Activated naive CD8-positive, alpha-beta T cell treated with anti-CD3 and anti-CD28 coated beads, Interleukin-2, amount 10 ng/mL, durations not matched to agents 7 days and 5 days (primary cell): ENCODE measurements around the gene FOXO3B. TPM values are rescaled to one million over a fixed set of nuclear protein-coding genes. Genes with fewer than 3 reads are reported as not detected.
"Not testable (repeated sequence)": the region's sequence is repeated elsewhere in the genome, so short reads cannot be mapped to it uniquely, and the experiment has no call there.

Experiments used
- ATAC-seq: fragments of 150-1000 bp; cut with Tn5 transposase; one replicate; pipeline ENCODE4 v1.10.0; 2021; ENCODE audit warnings: low read depth, moderate library complexity
- POLR2A ChIA-PET: fragments of 350-600 bp; sonication (Branson Sonifier 250); formaldehyde crosslinking; loops from one replicate; lab custom pipeline; 2021; ENCODE audit warnings: antibody characterized with exemption; lab: Charles Lee
- DNase-seq: peaks from one replicate; pipeline ENCODE4 v3.0.0; 2021
- H3K27ac Mint-ChIP-seq: one replicate; pipeline ENCODE4 v1.8.0; 2022; ENCODE audit warnings: mild to moderate bottlenecking, mixed read lengths
- H3K27me3 Mint-ChIP-seq: one replicate; pipeline ENCODE4 v1.8.0; 2022; ENCODE audit warnings: mild to moderate bottlenecking, moderate library complexity, mixed read lengths
- H3K36me3 Mint-ChIP-seq: one replicate; pipeline ENCODE4 v1.8.0; 2021; ENCODE audit warnings: mild to moderate bottlenecking, mixed read lengths
- H3K4me1 Mint-ChIP-seq: one replicate; pipeline ENCODE4 v1.8.0; 2021; ENCODE audit warnings: mixed read lengths
- H3K4me3 Mint-ChIP-seq: one replicate; pipeline ENCODE4 v1.8.0; 2022; ENCODE audit warnings: mild to moderate bottlenecking, moderate library complexity, mixed read lengths
- H3K9me3 Mint-ChIP-seq: one replicate; pipeline ENCODE4 v1.8.0; 2021; ENCODE audit warnings: mixed read lengths
- total RNA-seq, 2 experiments: library from RNA; stranded (reverse); gene quantifications; one replicate each; pipeline ENCODE4 v1.2.3, GENCODE V29; 2021

FOXO3B gene
- total RNA-seq, result 1 to 10 TPM; 4.2 to 4.8 TPM

DNA sequence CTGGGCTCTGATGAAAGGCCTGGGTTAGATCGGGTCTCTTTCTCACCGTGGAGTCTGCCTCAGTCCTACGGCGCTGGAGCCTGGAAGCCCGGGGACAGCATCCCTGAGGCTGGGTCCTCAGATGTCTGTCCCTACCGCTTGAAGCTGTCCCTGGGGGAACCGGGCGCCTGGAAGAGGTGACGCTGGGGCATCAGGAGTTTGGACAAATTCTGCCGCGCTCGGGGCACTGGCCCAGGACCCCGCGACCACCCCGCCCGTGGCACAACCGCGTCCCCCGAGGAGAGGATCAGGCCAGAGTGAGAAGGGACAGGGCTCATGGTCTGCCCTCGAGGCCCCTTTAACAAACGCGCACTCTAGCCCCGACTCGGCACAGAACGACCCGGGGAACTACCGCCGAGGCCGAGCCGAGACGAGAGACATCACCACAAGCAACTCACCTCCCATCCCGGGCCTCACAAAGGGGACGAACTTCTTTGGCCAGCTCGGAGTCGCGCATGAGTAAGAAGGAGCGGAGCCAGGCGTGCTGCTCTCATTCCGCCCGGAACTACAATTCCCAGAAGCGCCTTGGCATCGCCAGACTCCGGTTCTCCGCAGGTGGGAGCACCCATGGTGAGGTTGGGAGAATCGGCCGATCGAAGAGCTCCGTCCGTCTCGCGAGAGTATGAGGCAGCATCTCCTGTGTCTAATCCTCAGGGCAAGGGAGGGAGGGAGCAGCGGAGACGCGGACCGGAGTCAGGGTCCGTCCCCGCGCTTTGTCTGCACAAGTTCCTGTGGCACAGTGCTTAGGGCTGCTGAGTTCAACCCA, at the start of gene FOXO3B:
Gene FOXO3B (minus strand): TSS at position 548 of the 805 bp plus-strand sequence. CDS start 663 bp downstream, outside the sequence.
- POLR2A ChIA-PET, H3K4me1 Mint-ChIP-seq, H3K9me3 Mint-ChIP-seq, H3K27me3 Mint-ChIP-seq: not testable (repeated sequence)
- Mint-ChIP-seq H3K27ac (peak within 1 kb of the TSS; percentile 63), H3K4me3 (peak within 1 kb of the TSS; percentile 88), H3K36me3 (peaks cover 11% of the 10 kb centered on the region)
- peak; percentile 68 for DNase-seq
- peak; percentile 96 for ATAC-seq

DNA sequence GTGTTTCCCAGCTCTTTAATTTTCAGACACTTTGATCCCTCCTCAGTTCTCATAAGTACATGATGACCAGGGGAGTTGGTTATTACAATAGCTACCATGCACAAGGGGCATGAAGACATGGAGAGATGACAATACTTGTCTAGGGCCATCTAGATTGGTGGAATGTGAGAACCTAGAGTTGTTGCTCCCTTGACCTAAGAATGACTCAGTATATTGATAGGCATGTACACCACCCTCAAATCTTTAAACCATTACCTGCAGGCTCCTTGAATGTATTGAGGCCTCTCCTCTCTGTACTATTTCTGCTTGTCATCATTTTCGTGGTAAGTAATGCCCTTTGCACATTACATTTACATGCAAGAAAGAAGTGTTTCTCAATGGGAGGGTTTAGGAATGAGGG, 41.4 kb upstream of the FOXO3B start:
- DNase-seq, POLR2A ChIA-PET, H3K9me3 Mint-ChIP-seq, H3K4me3 Mint-ChIP-seq, H3K27me3 Mint-ChIP-seq, H3K36me3 Mint-ChIP-seq, ATAC-seq, H3K27ac Mint-ChIP-seq, H3K4me1 Mint-ChIP-seq: not testable (repeated sequence)

DNA sequence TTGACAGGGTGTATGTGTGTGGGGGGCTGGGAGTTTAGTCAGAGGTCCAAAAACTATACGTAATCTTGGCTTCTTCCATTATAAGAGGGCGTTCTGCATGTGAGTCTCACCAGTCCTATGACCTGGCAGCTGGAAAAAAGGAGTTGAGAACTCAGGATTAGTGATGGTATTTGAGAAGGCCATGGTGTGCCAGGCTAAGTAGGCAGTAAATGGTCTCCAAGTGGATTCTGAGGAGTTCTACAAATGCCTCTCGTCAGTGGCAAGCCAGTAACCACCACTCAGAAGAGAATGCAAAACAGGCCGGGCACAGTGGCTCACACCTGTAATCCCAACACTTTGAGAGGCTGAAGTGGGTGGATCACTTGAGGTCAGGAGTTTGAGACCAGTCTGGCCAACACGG, 40.5 kb upstream of the FOXO3B start:
- ATAC-seq, H3K36me3 Mint-ChIP-seq, H3K4me1 Mint-ChIP-seq: not testable (repeated sequence)

DNA sequence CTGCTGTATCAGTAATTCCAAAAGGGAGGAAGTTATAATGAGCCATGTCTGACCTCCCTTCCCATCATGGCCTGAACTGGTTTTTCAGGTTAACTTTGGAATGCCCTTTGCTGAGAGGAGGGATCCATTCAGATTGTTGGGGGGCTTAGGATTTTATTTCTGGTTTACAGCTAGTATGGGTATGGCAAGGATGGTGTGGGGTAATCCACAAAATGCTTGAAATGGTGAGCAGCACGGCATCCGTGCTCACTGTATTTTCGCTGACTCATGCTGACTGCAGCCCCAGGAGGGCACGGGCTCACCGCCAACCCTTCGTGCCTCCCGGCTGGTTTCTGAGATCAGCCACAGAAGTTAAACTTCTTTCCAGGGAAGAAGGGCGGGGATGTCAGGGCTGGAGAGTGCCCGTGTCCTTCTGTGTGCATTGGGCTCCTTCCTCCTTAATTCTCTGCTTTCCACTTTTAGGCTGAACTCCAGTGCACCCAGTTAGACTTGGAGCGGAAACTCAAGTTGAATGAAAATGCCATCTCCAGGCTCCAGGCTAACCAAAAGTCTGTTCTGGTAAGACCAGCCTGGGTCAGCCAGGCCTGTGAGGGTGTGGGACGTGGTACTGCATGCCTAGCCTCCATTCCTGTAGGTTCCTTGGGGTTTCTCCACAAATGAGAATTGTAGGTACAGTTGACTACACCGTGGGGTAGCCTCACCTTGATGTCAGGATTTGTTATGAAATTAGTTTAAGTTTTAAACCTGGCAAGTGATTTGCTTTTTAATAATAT, 39.8 kb upstream of the FOXO3B start:
- not testable (repeated sequence) for H3K9me3 Mint-ChIP-seq, DNase-seq, H3K4me3 Mint-ChIP-seq

More for the DNA sequence above, 40.5 kb upstream of the FOXO3B start:
- POLR2A ChIA-PET, H3K27me3 Mint-ChIP-seq, H3K9me3 Mint-ChIP-seq, DNase-seq, H3K4me3 Mint-ChIP-seq, H3K27ac Mint-ChIP-seq: not testable (repeated sequence)

DNA sequence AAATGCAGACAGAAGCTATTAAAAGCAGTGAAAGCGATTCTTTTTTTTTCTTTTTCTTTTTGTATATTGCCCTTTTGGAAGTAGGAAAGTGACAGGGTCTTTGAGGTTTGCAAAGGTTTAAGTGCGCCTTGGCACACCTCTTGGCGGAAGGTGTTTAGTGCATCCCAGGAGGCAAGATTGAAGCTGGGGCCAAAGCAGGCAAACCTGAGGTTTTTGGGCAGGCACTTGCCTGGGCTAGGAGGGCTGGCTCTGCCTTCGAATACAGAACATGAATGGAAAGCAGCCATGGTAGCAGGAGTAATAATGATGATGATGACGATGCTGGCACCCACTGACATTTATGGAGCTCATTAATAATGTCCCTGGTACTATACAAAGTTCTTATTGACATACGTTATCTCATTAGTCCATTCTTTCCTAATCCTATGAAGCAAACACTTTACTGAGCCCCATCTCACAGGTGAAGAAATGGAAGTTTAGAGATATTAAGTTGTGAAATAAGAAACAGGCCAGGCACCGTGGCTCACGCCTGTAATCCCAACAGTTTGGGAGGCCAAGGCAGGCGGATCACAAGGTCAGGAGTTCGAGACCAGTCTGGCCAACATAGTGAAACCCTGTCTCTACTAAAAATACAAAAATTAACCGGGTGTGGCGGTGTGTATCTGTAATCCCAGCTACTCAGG, 37.5 kb upstream of the FOXO3B start:
- DNase-seq, POLR2A ChIA-PET, H3K36me3 Mint-ChIP-seq, H3K4me3 Mint-ChIP-seq, H3K27me3 Mint-ChIP-seq, ATAC-seq, H3K27ac Mint-ChIP-seq, H3K9me3 Mint-ChIP-seq, H3K4me1 Mint-ChIP-seq: not testable (repeated sequence)

More for the DNA sequence above, 39.8 kb upstream of the FOXO3B start:
- H3K4me1 Mint-ChIP-seq, H3K27me3 Mint-ChIP-seq, POLR2A ChIA-PET, H3K27ac Mint-ChIP-seq, H3K36me3 Mint-ChIP-seq, ATAC-seq: not testable (repeated sequence)

- H3K4me1 Mint-ChIP-seq, H3K36me3 Mint-ChIP-seq, H3K27me3 Mint-ChIP-seq, ATAC-seq, H3K9me3 Mint-ChIP-seq, DNase-seq, H3K27ac Mint-ChIP-seq, POLR2A ChIA-PET, H3K4me3 Mint-ChIP-seq: not testable (repeated sequence)
Measured at GRCh38 chr17:18718643-18719427, 36.7 kb upstream of the FOXO3B start.

GRCh38 chr17:18712354-18712999, 30.4 kb upstream of the FOXO3B start:
- DNase-seq, result peak; percentile 55
- H3K27ac Mint-ChIP-seq, POLR2A ChIA-PET, H3K36me3 Mint-ChIP-seq, H3K27me3 Mint-ChIP-seq, H3K9me3 Mint-ChIP-seq, H3K4me3 Mint-ChIP-seq, H3K4me1 Mint-ChIP-seq: not testable (repeated sequence)
- ATAC-seq, result peak; percentile 45

GRCh38 chr17:18708215-18708614, 26.1 kb upstream of the FOXO3B start:
- H3K27ac Mint-ChIP-seq, H3K4me1 Mint-ChIP-seq, H3K27me3 Mint-ChIP-seq, ATAC-seq, H3K36me3 Mint-ChIP-seq, POLR2A ChIA-PET, H3K4me3 Mint-ChIP-seq, DNase-seq, H3K9me3 Mint-ChIP-seq: not testable (repeated sequence)

GRCh38 chr17:18705955-18706354, 23.8 kb upstream of the FOXO3B start:
- H3K4me3 Mint-ChIP-seq, POLR2A ChIA-PET, H3K9me3 Mint-ChIP-seq, H3K27ac Mint-ChIP-seq, ATAC-seq, H3K36me3 Mint-ChIP-seq, DNase-seq, H3K27me3 Mint-ChIP-seq, H3K4me1 Mint-ChIP-seq: not testable (repeated sequence)

- not testable (repeated sequence) for H3K9me3 Mint-ChIP-seq, ATAC-seq, H3K27me3 Mint-ChIP-seq, DNase-seq, H3K36me3 Mint-ChIP-seq
- Mint-ChIP-seq H3K4me3 (peak overlapping the region; percentile 75), H3K27ac (peak overlapping the region; percentile 35), H3K4me1 (peaks cover 10% of the 10 kb centered on the region)
- POLR2A ChIA-PET, result interaction anchor here (0.6 kb wide), 1 partner anchor 194 kb away, joined by 3 read pairs; no protein-coding TSS in a partner anchor
Measured at GRCh38 chr17:18698473-18699103, 16.5 kb upstream of the FOXO3B start.

DNA sequence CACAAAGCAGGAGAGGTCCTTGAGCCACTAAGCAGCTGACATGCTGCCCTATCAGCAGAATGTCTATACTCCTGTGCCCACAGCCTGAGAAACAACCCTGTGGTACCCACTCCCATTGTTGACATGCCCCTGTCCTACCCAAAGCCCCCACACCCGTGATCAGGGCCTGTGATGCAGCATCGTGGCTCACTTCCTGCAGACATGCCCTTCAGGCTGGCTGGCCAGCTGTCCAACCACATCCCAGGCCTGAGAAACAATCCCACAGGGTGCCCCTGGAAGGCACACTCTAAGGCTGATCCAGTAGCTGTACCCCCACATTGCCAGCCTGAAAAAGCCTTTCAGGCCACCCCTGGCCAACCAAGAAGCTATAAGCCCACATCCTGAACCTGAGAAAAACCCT, 13.0 kb upstream of the FOXO3B start:
- H3K9me3 Mint-ChIP-seq, POLR2A ChIA-PET, ATAC-seq, DNase-seq, H3K4me3 Mint-ChIP-seq, H3K27ac Mint-ChIP-seq, H3K36me3 Mint-ChIP-seq, H3K27me3 Mint-ChIP-seq: not testable (repeated sequence)
- peaks cover 10% of the 10 kb centered on the region for H3K4me1 Mint-ChIP-seq

GRCh38 chr17:18682668-18683067, 554 bp upstream of the FOXO3B start:
- H3K36me3 Mint-ChIP-seq, H3K27me3 Mint-ChIP-seq, ATAC-seq, DNase-seq, POLR2A ChIA-PET, H3K4me1 Mint-ChIP-seq, H3K9me3 Mint-ChIP-seq: not testable (repeated sequence)
- Mint-ChIP-seq H3K4me3 (peak overlapping the region; percentile 88), H3K27ac (peak overlapping the region; percentile 63)
